ENCODE measurements around the gene ERBIN. TPM values are rescaled to one million over a fixed set of nuclear protein-coding genes. Genes with fewer than 3 reads are reported as not detected.

Gene ERBIN
- total and polyA plus RNA-seq, 2 experiments from 2014 or later: 15.6 to 26.4 TPM

GRCh38 chr5:65987982-65988381 lies 61.6 kb downstream of the ERBIN start (continued):
- no peak for TF ChIP-seq CTCF (conservative IDR thresholded peaks at IDR 0.05; ENCODE audit: low read depth in 2 of 2)
- no peak for TF ChIP-seq ETS1 (IDR thresholded peaks at IDR 0.05)

GRCh38 chr5:65989158-65989557 lies 62.8 kb downstream of the ERBIN start:
- Mint-ChIP-seq H3K36me3 (ENCODE audit: low read depth) (no peaks in the 10 kb centered on the region), H3K27me3 (ENCODE audit: insufficient read depth, low read depth, poor library complexity) (peaks cover 3% of the 10 kb centered on the region), H3K27ac (no peak overlapping the region; the same call in 1 of the 2 replicates), H3K4me1 (peaks cover 34% of the 10 kb centered on the region), H3K9me3 (no peaks in the 10 kb centered on the region), H3K4me3 (no peak overlapping the region)
- Histone ChIP-seq H4K20me1 (replicated peaks; ENCODE audit: insufficient read depth) (no peaks in the 10 kb centered on the region), H3K27me3 (ENCODE audit: insufficient read depth) (no peaks in the 10 kb centered on the region), H2AFZ (no peak overlapping the region), H3K79me2 (replicated peaks; ENCODE audit: insufficient read depth) (peaks cover 62% of the 10 kb centered on the region), H3K4me1 (ENCODE audit: insufficient read depth) (peaks cover 26% of the 10 kb centered on the region), H3K4me2 (no peak overlapping the region), H3F3A (replicated peaks; ENCODE audit: low read depth) (no peaks in the 10 kb centered on the region), H3K9me2 (ENCODE audit: insufficient read depth) (no peaks in the 10 kb centered on the region), H3K36me3 (ENCODE audit: insufficient read depth) (no peaks in the 10 kb centered on the region), H3K4me3 (no peak overlapping the region), H3K27ac (ENCODE audit: low read depth) (no peak overlapping the region)
- DNase-seq (ENCODE audit: low spot score): no peak
- no peak for ATAC-seq
- TF ChIP-seq POLR2AphosphoS5 (IDR thresholded peaks at IDR 0.05; ENCODE audit: low read depth) (no peak), CREB1 (CRISPR knock-in tag; IDR thresholded peaks at IDR 0.05; ENCODE audit: low read depth) (no peak), JUNB (IDR thresholded peaks at IDR 0.05; ENCODE audit: unreplicated experiment) (no peak), STAT1 (IDR thresholded peaks at IDR 0.05; ENCODE audit: unreplicated experiment) (no peak), NANOG (IDR thresholded peaks at IDR 0.05; ENCODE audit: borderline replicate concordance) (no peak), ZNF462 (CRISPR knock-in tag; IDR thresholded peaks at IDR 0.05) (no peak), CTCF (conservative IDR thresholded peaks at IDR 0.05; ENCODE audit: low read depth in 2 of 2) (no peak), ZNF331 (CRISPR knock-in tag; IDR thresholded peaks at IDR 0.05; ENCODE audit: low read depth) (no peak), REST (IDR thresholded peaks at IDR 0.05; ENCODE audit: unreplicated experiment) (no peak), EZH2phosphoT487 (IDR thresholded peaks at IDR 0.05; ENCODE audit: unreplicated experiment) (no peak)
